ENCODE data around the gene INSIG2. TPM values are rescaled to one million over a fixed set of nuclear protein-coding genes. Genes with fewer than 3 reads are reported as not detected.

Gene INSIG2
- 17.0 TPM for polyA plus RNA-seq

DNA sequence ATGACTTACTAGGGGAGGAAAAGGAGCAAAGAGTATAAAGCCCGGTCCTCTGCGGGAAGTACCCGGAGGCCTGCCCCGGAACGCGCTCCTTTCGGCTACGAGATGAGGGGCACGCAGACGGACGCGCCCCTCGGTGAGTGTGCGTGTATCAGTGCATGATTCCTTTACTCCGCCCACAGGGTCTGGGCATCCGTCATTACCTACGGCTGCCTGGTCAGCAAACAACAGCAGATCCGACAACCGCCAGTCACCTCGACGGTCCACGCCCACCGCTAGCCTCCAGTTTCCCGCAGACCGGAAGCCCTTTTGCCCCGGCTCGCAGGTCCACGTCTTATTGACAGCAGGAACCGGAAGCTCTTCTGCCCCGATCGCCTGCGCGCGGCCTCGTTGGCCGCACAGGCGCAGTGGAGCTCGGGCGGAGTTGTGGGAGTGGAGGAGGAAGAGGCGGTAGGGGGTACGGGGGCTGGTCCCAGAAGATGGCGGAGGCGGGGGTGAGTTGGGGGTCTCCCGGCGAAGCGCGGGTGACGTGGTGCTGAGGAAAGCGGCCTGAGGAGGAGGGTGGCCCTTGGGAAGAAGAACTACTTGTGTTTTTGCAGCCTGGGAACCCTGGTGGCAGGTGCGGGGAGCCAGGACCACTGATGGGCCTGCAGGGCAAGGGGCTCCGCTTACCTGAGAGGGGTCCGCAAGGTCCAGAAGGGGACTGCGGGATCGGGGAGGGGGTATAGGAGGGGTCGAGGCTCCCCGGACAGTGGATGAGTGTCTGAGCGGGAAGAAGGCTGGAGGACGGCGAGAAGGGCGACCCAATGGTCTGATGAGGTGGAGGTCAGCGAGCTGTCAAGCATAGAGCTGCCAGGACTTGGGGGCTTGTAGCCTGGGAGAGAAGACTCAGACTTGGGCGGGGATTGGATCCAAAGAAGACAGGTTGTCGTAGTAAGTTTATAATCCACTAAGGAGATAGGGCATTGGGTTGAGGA, at the start of gene INSIG2:
TSS of gene INSIG2 (plus strand) at position 421 of the 974 bp plus-strand sequence. CDS start 8,086 bp downstream, outside the sequence.
- H3K4me3 Mint-ChIP-seq, result peak within 1 kb of the TSS; percentile 83 to 99 (median 94)
- peak within 1 kb of the TSS; percentile 8 to 94 (median 50) for H3K27ac Mint-ChIP-seq
- no peaks in the 10 kb centered on the region for H3K36me3 Mint-ChIP-seq
- peaks cover 3% of the 10 kb centered on the region for H3K27me3 Mint-ChIP-seq
- H3K4me1 Mint-ChIP-seq, result peaks cover 0 to 22% (median 21%) of the 10 kb centered on the region in 3 donors
- no peaks in the 10 kb centered on the region for H3K9me3 Mint-ChIP-seq

- Mint-ChIP-seq H3K36me3 (peaks cover 8% of the 10 kb centered on the region), H3K9me3 (peaks cover 4 to 10% (median 8%) of the 10 kb centered on the region in 3 donors), H3K4me3 (no peak overlapping the region), H3K4me1 (no peaks in the 10 kb centered on the region), H3K27me3 (peaks cover 23% of the 10 kb centered on the region), H3K27ac (no peak overlapping the region)
These were observed 47.4 kb upstream of the INSIG2 start for GRCh38 chr2:118040891-118041290.

- Mint-ChIP-seq H3K27me3 (peaks cover 20% of the 10 kb centered on the region), H3K4me1 (peaks cover 0 to 4% (median 0%) of the 10 kb centered on the region in 3 donors), H3K36me3 (peaks cover 4% of the 10 kb centered on the region), H3K4me3 (no peak overlapping the region), H3K9me3 (no peaks in the 10 kb centered on the region), H3K27ac (no peak overlapping the region)
These were observed 44.1 kb upstream of the INSIG2 start for GRCh38 chr2:118044103-118044716.

DNA sequence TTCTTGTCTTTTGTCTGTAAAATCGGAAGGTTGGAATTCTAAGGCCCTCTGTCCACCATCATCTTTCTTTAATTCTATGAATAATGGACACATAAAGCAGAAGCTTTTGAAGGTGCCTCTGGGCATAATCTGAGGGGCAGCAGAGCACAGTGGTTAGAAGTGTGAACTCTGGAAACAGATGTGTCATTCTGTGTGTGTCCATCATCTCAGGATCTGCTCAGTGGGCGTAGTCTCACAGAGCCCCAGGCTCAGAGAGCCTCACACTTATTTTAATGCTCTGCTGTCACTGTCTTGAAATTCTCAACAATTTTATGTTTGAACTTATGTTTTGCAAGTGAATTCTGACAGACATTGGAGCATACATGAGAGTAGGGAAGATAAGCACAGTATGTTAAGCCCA, 43.4 kb upstream of the INSIG2 start:
- no peak overlapping the region for H3K27ac Mint-ChIP-seq
- H3K4me1 Mint-ChIP-seq, result peaks cover 0 to 8% (median 3%) of the 10 kb centered on the region in 3 donors
- peaks cover 17% of the 10 kb centered on the region for H3K27me3 Mint-ChIP-seq
- H3K36me3 Mint-ChIP-seq, result peaks cover 4% of the 10 kb centered on the region
- no peaks in the 10 kb centered on the region for H3K9me3 Mint-ChIP-seq
- H3K4me3 Mint-ChIP-seq, result no peak overlapping the region

DNA sequence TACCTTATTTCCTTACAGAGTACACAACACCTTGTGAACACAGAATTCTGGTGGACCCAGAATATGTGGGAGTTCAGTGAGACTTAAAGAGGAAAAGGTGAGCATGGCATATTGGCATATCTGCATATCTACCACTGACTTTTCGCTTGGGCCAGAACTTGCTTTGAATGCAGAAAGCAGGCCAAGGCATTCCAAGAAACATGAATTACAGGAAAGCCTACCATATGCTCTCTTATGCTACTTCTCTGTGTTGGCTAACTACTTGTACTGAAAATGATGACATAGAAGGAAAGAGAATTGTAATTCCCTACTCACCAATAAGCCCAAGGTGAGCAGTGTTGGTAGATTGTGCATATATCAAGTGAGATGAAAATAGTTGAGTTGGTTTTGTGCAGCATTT, 43.0 kb upstream of the INSIG2 start:
- no peak overlapping the region for H3K27ac Mint-ChIP-seq
- H3K9me3 Mint-ChIP-seq, result no peaks in the 10 kb centered on the region
- H3K4me3 Mint-ChIP-seq, result no peak overlapping the region
- H3K4me1 Mint-ChIP-seq, result peaks cover 0 to 10% (median 3%) of the 10 kb centered on the region in 3 donors
- peaks cover 4% of the 10 kb centered on the region for H3K36me3 Mint-ChIP-seq
- peaks cover 16% of the 10 kb centered on the region for H3K27me3 Mint-ChIP-seq

DNA sequence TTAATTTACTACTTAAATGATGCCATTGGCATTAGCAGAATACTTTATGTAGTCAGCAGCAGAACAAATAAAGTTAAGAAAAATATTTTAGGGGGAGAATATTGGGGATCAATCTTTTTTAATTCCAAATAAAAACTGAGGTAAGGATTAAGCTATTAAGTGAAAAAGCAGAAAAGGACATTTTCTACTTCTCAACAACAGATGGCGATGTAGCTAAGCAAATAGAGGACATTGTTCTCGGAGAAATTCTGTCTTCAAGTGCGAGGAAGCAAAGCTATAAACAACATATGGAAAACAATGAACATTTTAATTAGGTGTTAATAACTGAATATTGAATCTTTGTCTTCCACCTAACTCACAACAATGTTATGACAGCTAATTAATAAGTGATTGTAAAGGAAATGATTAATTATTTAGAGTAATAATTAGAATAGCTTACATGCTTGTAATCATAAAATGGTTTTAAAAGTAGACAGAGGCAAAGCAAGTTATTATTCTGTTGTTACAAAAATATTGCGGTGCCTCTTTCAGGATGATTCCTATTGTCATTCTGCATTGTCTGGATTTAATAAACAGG, 41.5 kb upstream of the INSIG2 start:
- Mint-ChIP-seq H3K9me3 (no peaks in the 10 kb centered on the region), H3K36me3 (peaks cover 4% of the 10 kb centered on the region), H3K27me3 (peaks cover 17% of the 10 kb centered on the region), H3K27ac (no peak overlapping the region), H3K4me3 (no peak overlapping the region), H3K4me1 (peaks cover 0 to 10% (median 3%) of the 10 kb centered on the region in 3 donors)

- H3K9me3 Mint-ChIP-seq, result no peaks in the 10 kb centered on the region
- no peak overlapping the region for H3K4me3 Mint-ChIP-seq
- H3K36me3 Mint-ChIP-seq, result peaks cover 4% of the 10 kb centered on the region
- peaks cover 0 to 10% (median 3%) of the 10 kb centered on the region in 3 donors for H3K4me1 Mint-ChIP-seq
- no peak overlapping the region for H3K27ac Mint-ChIP-seq
- H3K27me3 Mint-ChIP-seq, result peaks cover 19% of the 10 kb centered on the region
These were observed 40.9 kb upstream of the INSIG2 start for GRCh38 chr2:118047380-118047826.

DNA sequence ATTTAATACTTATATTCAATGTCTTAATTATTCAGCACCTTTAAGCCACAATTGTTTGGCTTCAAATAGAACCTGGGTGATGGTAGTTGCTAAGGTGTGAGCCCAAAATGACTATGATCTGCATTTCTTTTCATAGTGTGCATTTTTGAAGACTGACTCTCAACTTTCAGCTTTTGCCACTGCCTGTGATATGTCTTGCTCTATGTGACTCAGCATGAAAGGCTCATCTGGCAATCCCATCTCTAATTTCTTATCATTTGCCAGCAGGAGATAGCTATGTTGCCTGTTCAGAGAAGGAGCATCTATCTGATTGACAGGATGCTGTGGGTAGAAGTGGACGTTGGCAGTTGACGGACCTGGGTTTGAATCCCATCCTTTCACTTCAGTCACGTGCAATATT, 39.9 kb upstream of the INSIG2 start:
- Mint-ChIP-seq H3K27me3 (peaks cover 18% of the 10 kb centered on the region), H3K9me3 (no peaks in the 10 kb centered on the region), H3K36me3 (peaks cover 2% of the 10 kb centered on the region), H3K27ac (no peak overlapping the region), H3K4me1 (peaks cover 0 to 10% (median 3%) of the 10 kb centered on the region in 3 donors), H3K4me3 (no peak overlapping the region)

GRCh38 chr2:118049140-118049815, 39.0 kb upstream of the INSIG2 start:
- H3K4me1 Mint-ChIP-seq, result peaks cover 0 to 10% (median 3%) of the 10 kb centered on the region in 3 donors
- no peak overlapping the region for H3K27ac Mint-ChIP-seq
- no peak overlapping the region for H3K4me3 Mint-ChIP-seq
- peaks cover 2% of the 10 kb centered on the region for H3K36me3 Mint-ChIP-seq
- peaks cover 12% of the 10 kb centered on the region for H3K27me3 Mint-ChIP-seq
- H3K9me3 Mint-ChIP-seq, result no peaks in the 10 kb centered on the region

DNA sequence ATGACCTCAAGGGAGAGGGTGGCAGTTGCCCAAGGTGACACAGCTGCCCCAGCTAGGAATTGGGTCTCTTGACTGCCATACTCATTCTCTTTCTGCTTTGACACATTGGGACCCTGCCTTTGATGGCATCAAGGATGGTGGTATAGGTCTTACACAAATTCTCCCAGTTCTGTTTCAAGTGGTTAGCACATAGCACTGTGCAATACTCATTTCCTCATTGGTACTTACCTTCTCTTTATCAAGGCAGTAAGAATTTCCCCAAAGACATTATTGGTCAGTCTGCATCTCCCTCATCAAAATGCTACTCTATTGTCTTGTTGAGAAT, 38.5 kb upstream of the INSIG2 start:
- H3K27me3 Mint-ChIP-seq, result peaks cover 7% of the 10 kb centered on the region
- no peak overlapping the region for H3K27ac Mint-ChIP-seq
- no peaks in the 10 kb centered on the region for H3K9me3 Mint-ChIP-seq
- H3K4me3 Mint-ChIP-seq, result no peak overlapping the region
- H3K4me1 Mint-ChIP-seq, result peaks cover 2 to 14% (median 5%) of the 10 kb centered on the region in 3 donors
- H3K36me3 Mint-ChIP-seq, result no peaks in the 10 kb centered on the region

- Mint-ChIP-seq H3K27me3 (peaks cover 6% of the 10 kb centered on the region), H3K27ac (no peak overlapping the region)
These were observed 37.9 kb upstream of the INSIG2 start for GRCh38 chr2:118050386-118050785.

GRCh38 chr2:118050974-118051373, 37.3 kb upstream of the INSIG2 start:
- H3K36me3 Mint-ChIP-seq, result no peaks in the 10 kb centered on the region
- peaks cover 4% of the 10 kb centered on the region for H3K27me3 Mint-ChIP-seq
- H3K27ac Mint-ChIP-seq, result peak overlapping the region in 1 of 3 donors; percentile 53
- H3K4me1 Mint-ChIP-seq, result peaks cover 14 to 26% (median 15%) of the 10 kb centered on the region in 3 donors
- no peak overlapping the region for H3K4me3 Mint-ChIP-seq
- no peaks in the 10 kb centered on the region for H3K9me3 Mint-ChIP-seq

More at GRCh38 chr2:118050386-118050785, 37.9 kb upstream of the INSIG2 start:
- Mint-ChIP-seq H3K4me3 (no peak overlapping the region), H3K9me3 (no peaks in the 10 kb centered on the region), H3K4me1 (peaks cover 8 to 21% (median 11%) of the 10 kb centered on the region in 3 donors), H3K36me3 (no peaks in the 10 kb centered on the region)

DNA sequence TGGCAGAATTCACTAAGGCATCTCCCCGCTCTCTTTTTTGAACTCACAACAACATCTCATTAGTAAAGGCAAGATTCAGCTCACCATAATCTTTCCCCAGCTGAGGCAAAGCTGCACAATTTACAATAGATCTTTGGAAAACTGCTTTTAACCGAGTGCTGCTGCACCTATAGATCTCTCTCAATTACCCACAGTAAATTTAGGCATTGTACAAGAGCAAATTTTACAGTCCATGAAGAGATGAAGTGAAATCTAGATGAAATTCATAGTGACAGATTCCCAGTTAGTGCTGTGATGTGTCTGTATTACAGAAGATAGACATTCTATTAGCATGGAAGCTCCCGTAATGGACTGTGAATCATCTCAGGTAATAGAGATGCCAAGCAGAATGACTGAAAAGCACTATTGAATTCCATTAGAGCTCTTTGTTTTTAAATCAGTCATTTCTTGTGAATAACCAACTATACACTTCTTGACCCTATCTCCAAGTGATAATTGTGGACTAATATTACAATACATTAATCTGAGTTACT, 36.4 kb upstream of the INSIG2 start:
- H3K36me3 Mint-ChIP-seq, result no peaks in the 10 kb centered on the region
- no peaks in the 10 kb centered on the region for H3K9me3 Mint-ChIP-seq
- peaks cover 4% of the 10 kb centered on the region for H3K27me3 Mint-ChIP-seq
- peaks cover 19 to 36% (median 21%) of the 10 kb centered on the region in 3 donors for H3K4me1 Mint-ChIP-seq
- no peak overlapping the region for H3K4me3 Mint-ChIP-seq
- no peak overlapping the region for H3K27ac Mint-ChIP-seq

GRCh38 chr2:118052474-118052873, 35.8 kb upstream of the INSIG2 start:
- Mint-ChIP-seq H3K27ac (no peak overlapping the region), H3K4me3 (no peak overlapping the region), H3K27me3 (peaks cover 4% of the 10 kb centered on the region), H3K36me3 (no peaks in the 10 kb centered on the region), H3K9me3 (no peaks in the 10 kb centered on the region), H3K4me1 (peaks cover 19 to 39% (median 21%) of the 10 kb centered on the region in 3 donors)
